NCI-H2227 treated with DMSO at 0.1 percent for 48 hours (cell line): Measurements from ENCODE around the gene RBBP7.

Experiments
- DNase-seq: peaks from one replicate; lab custom pipeline; 2025; lab: John Stamatoyannopoulos, UW

Gene RBBP7

DNA sequence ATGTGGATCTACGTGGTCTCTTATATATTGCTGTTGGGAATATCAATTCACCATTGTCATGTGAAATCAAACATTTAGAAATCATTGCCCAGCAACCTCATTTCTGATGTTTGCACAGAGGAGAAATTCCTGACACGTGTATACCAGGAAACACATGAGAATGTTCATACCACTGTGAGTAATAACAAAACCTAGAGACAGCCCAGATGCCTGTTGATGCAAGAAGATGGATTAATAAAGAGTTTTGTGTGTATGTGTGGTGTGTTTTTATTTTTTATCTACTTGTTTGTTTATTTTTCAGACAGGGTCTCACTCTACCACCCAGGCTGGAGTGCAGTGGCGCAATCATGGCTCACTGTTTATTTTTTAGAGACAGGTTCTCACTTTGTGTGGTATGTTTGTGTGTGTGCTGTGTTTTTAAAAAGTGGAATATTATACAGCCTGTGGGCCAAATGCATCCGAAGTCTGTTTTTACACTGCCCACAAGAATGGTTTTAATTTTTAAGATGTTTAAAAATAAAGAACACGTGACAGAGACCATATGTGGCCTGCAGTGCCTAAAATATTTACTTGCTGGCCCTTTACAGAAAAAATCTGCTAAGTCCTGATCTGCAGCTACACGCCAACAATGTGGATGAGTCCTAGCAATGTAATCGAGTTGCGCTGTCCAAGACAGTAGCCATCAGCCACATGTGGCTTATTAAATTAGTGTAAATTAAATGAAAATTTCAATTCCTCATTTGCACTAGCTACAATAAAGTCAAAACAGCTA, 44.7 kb downstream of the RBBP7 start:
- no peak for DNase-seq

- DNase-seq = no peak
These were observed 47.4 kb downstream of the RBBP7 start for GRCh38 chrX:16822723-16823122.

DNA sequence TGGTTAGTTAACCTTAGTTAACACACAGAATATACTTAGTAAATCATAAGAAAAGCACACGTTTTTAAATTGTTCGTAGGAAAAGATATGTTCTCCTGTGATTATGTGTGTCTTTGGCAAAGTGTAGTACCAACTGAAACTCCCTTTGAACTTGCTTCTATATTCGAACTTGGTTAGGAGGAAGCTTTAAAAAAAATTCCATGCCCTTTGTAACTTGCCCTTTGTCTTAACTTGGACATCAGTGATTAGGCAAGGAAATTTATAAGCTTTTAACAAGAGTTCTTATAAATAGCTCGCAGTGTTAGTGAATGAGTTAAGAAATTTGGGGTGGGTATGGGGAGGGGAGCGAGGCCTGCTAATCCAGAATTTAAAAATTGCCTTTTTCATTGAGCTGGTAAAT, 50.5 kb downstream of the RBBP7 start:
- no peak for DNase-seq

- DNase-seq = no peak
These were observed 55.6 kb downstream of the RBBP7 start for GRCh38 chrX:16814597-16814996.

GRCh38 chrX:16807976-16808542, 62.1 kb downstream of the RBBP7 start:
- no peak for DNase-seq

DNA sequence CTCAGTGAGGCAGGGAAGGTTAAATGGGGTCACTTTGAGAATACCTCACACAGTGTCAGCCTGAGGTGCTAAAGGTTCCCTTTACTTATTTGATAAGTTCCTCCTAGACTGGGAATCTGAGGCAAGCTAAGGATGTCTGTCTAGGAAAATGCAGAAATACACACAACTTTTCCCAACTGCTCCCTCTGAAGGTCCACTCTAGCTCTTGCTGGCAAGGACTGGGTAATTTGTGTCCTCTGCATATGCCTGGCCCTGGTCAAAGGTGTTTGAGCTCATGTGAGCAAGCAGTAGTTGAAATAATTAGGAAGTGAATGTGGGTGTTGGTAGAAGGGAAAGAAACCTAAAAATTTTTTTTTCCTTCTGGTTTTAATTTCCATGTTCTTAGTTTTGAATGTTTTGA, 62.6 kb downstream of the RBBP7 start:
- no peak for DNase-seq

GRCh38 chrX:16804923-16805464, 65.2 kb downstream of the RBBP7 start:
- no peak for DNase-seq

- no peak for DNase-seq
These were observed 72.3 kb downstream of the RBBP7 start for GRCh38 chrX:16797841-16798240.

DNA sequence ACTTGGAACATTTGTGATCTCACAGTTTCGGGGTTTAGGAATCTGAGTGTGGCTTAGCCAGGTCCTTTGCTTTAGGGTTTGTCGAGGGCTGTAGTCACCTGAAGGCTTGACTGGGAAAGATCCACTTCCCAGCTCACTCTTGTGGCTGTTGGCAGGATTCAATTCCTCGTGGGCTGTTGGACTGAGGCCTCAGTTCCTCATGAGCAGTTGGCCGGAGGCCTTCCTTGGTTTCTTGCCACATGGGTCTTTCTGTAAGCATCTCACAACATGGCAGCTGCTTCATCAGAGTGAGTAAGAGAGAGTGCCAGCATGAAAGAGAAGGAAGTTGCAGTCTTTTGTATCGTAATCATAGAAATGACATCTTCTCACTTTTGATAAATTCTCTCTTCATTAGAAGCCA, 72.8 kb downstream of the RBBP7 start:
- no peak for DNase-seq

- no peak for DNase-seq
These were observed 73.9 kb downstream of the RBBP7 start for GRCh38 chrX:16796298-16796697.
